Activated CD4-positive, alpha-beta T cell treated with anti-CD3 and anti-CD28 coated beads for 24 hours (primary cell): ENCODE measurements around the gene SMAD5.

Experiments used
- DNase-seq, 2 donors: peaks; one replicate each; pipeline ENCODE4 v3.0.0-alpha.2; 2020; ENCODE audit warnings: low read depth in 2 of 2

SMAD5 gene

DNA sequence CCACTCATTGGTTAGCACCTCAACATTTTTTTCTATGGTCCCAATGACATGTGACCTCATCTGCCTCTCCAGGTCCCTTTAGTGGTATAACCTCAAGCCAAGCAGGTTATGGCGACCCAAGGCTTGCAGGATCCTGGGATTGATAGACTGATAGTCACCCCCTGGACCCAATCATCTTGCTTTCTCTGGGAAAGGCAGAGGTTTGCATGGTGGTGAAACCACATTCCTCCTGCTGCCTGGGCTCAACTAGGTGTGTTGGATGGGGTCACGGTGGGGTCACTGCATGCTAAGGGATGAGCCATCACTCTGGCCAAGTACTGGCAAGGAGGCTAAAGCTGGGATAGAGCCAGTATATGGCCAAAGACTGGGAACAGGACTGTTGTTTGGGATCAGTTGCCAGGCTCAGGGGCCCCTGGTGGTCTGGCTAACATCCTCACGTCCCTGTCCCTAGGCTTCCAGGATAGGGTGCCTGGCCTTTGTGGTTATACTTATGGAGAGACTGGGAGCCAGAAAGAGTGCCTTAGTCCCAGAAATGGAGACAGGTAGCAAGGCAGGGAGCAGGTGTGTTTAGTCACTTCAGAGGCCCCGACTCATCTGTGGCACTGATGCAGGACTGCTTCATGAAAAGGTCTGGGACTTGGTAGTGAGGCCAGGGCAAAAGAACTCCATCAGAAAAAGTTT is 65.0 kb downstream of the SMAD5 start:
- DNase-seq: no peak

DNA sequence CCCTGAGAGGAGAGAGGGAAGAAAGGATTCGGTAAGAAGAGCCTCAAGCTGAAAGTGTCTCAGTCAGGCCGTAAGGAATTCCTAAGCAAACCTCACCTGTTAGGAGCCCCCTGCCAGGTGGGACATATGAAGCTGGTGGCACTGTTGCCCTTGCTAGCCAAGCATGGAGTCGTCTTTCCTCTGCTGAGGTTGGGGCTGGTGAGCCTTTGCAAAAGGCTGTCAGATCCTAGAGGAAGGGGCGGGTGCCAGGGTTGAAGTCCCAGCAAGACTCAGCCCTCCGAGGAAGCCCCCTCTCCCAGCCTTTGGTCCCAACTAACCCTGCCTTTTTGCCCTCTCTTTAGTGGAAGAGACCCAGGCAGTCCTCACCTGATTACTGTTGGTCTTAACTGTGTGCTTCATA is 65.8 kb downstream of the SMAD5 start:
- DNase-seq: no peak

DNA sequence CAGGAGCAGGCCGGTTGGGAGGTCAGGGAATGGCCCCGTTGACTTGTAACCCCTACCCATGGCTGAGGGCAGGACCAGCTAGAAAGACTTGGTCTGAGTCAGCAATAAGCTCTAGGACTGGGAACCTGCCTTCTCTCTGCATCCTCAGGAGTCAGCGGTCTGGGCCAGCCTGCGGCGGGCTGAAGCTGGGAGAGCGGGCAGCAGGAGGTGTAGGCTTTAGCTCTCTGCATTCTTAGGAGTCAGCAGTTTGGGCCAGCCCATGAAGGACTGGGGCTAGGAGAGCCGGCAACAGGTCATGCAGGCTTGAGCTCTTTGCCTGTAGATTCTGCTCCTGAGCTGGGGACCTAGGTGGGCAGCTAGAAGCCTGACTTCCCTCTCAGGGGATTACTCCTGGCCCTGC is 66.8 kb downstream of the SMAD5 start:
- DNase-seq: no peak

DNA sequence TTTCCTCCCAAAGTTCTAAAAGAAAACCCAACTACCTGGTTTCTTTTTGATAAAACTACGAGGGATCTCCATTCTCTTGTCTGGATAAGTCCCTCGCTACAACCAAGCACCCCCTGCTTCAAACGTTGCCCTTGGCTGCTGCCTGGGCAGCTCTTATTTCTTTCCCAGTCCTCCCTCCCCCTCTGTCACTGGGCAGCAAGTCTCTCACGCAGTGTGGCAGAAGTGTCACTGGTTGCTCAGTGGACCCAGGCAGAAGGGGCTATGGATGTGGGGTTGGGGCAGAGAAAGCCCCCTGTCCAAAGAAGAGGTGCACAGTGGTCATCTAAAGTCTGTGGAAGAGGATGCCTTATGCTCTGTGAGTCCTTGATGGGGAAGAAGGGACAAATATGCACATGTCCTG is 67.5 kb downstream of the SMAD5 start:
- DNase-seq: no peak

DNA sequence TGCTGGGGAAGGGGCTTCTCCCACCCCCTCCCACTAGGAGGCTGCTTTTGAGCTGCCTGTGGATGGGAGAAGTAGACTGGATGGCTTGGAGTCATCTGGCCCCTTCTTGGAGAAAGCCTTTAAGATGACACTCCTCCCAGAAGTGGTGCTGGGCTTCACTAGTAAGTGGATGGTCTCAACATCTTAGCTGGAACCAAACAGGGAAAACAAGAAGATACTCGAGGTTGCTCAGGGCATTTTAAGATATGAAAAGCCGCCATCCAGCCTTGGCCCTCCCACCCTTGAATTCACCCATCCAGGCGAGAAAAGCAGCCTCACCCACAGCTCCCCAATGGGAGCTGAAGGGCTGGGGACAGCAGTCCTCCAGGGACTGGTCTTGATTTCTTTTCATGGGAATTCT is 68.1 kb downstream of the SMAD5 start:
- no peak for DNase-seq

DNA sequence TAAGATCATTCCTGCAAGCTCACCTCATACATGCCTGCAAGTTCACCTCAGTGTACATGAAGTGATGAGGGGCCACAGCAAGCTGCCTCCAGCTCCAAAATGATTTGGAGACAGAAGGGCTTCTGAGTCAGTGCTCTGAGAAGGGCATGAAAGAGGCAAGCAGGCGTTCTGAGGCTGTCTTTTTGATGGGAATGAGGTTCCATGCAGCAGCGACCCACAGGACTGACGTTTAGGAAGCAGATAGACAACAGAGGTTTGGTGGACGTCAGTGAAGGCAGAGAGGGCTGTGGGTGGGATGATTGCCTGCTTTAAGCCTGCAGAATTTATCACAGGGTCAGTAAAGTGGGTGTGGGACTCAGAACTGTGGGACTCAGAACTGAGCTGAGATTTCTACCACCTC is 69.2 kb downstream of the SMAD5 start:
- DNase-seq: no peak

DNA sequence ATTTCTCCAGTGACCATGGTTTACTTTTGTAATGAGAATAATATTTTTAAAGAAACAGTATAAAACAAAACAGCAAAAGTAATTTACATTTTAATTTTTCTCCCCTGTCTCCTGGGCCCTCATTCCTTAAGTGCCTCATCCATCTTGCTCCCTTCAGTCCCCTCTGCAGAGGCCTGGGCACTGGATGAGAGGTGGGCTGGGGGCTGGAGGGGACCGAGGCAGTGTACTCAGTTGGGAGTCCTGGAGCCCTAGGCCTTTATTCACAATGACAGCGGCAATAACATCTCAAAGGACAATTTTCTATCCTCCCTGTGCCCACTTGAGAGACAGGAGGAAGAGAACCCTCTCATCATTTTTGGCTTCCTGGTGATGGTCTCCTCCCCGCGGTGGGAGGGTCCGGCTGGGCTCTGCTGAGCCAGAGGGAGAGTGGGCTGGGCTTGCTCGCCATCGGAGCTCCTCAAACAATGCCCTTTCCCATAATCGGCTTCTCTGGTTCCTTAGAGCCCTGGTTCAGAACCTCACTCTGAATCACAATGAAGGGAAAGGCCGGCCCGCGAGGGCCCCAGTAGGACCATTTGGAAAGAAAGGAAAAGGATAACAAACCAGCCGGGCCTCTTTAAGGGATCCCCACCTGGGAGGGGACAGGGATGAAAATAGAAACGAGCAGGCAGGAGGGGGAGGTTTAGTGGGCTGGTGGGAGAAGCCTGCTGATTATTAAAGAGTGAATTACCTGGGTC is 70.0 kb downstream of the SMAD5 start:
- no peak for DNase-seq

DNA sequence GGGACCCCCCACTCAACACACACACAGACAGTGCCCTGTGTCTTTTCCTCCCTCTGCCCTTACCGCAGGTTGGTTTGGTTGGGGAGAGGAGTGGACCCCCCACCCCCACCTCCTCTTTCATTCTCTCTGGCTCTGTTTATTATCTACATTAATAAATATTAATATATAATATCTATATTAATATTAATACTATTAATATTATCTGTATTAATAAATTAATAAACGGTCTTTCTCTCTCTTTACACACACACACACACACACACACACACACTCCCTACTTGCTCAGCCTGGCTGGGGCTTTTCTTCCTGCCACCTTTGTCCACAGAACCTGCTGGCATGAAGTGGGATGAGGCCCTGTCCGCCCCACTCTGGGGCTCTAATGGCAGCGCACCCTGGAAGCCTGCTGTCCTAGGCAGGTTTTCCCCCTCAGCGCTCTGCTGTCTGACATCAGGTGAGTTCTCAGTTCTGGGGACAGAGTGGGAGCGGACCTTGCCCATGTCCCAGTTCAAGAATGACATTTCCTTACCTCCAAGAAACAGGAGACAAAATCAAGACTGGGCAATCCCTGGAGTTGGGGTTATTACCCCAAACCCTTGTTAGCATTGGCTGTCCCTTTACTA is 70.8 kb downstream of the SMAD5 start:
- no peak for DNase-seq

DNA sequence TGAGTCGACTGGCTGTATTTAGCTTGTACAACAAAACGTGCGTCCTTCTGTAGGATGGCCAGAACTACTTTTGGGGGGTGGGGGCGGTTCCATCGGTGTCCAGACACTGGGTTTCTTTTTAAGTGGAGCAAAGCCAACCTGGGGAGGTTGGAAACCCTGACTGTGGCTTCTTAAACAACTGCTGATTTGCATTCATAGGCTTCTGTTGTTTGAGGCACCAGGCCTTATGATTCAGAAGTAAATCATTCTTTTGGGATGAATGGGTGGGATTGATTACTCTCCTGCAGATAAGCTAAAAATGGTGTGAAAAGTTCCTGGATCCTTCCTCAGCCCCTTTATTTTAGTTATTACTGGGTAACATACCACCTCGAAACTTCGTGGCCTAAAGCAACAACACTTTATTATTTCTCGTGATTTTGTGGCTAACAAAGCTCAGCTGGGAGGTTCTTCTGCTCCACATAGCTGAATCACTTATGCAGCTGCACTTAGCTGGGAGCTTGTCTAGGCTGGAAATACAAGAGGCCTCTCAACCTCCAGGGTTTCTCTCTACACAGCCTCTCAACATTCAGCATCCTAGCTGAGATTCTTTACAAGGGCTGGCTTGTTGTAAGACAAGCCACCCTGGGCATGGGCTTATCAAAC is 72.5 kb downstream of the SMAD5 start:
- DNase-seq: no peak

DNA sequence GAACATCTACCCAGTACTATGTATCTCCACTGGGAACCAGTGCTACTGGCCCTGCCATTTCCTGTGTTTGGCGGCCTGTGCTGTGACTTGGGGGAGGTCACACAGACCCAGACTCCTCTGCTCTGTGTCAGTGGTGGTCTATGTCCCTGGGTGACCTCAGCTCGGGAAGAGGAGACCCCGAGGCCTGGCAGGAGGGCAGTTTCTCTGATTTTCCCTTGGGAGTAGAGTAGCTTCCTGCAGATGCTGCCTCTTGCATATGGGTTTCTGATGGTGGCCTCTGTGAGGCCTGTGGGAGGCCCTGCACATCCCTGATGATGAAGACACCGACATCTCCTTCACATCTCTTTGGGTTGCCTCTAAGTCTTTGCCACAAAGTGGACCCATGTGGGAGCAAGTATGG is 73.3 kb downstream of the SMAD5 start:
- no peak for DNase-seq

DNA sequence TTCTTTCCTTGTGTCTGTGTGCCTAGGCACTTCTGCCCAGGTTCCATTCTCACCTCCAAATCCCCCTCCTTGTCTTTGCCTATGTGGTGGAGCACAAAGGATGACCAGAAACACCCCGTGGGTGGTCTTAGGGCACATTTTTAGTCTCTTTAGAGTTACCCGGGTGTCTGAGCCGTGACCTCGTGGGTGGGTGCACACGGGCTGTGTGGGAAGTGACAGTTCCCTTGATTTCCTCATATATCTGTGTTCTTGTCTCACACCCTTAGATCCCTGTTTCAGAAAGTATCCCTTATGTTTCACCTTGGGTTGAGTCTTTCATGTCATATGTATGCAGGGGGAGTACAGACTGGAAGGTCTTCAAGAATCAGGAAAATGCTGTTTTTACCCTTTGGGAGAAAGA is 73.7 kb downstream of the SMAD5 start:
- no peak for DNase-seq

DNA sequence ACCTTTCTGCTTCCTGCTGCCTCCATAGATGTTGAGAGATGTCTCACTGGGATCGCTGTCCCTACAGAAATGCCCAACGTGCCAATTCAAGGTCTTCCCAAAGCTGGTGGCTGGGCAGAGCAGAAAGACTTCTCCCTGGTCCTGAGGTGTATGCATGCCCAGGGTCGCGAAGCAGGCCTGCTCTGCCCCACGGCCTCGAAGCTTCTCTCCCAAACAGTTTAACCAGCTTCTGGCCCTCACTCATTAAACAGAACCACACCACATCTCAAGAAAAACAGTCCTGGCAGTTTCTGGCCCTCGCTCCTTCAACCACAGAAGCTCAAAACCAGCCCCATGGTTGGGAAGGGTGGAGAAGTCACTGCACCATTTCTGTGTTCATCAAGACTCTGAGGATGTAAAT is 75.0 kb downstream of the SMAD5 start:
- no peak for DNase-seq

DNA sequence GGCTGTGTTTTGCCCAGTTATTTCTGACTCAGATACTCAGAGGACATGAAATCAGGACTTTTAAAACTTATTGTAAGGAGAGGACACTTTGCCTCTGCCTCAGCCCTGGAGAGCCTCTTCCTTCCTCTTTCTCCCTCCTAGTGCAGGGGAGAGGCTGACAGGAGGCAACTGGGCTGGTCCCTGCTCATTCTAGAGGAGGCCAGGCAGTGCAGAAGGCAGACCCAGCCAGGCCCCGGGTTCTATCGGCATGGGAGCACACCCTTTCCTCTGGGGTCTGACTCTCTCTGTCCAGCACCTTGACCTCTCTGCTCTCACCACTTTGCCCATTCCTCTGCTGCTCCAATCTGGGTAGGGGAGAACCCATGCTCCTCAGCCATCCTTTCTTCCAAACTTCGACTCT is 76.3 kb downstream of the SMAD5 start:
- DNase-seq: no peak

DNA sequence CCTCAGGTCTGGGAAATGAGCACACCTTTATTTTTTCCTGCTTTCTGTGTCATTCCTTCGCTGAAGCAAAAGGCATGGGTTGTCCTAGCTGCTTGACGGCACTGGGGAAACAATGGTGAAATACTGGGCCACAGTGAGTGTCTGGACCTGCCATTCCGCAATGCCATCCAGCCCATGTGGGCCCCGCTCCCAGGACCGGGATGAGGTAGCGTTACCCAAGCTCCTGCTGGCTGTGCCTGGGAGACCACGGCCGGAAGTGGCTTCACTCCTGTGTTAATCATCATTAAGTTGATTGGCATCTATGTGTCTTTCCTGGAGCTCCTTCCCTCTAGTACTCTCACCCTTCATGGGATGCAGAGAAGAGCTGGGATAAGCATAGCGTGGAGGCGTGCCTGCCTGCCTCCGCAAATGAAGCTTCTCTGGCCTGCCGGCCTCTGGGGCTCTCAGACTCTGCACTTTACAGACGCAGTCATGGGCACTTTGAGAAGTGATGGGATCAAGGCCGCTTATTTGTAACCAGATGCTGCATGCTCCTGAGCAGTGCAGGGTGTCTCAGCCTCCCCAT is 76.8 kb downstream of the SMAD5 start:
- DNase-seq: no peak

DNA sequence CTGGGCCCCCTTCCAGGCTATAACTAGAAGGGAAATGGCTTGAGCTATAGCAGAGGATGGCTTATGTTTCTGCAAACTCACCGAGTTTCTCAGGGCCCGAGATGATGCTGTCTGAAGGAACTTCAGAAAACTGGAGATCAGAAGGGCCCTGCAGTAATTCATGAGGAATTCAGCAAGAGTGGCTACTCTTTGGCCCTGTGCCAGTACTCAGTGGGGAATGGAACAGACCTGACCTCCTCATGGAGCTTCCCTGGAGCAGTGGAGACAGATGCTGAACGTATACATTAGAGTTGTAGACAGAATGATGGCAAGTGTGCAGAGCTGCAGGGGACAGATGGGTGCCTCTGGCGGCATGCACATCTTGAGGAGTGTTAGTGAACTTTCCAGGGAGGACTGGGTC is 77.6 kb downstream of the SMAD5 start:
- DNase-seq: no peak

DNA sequence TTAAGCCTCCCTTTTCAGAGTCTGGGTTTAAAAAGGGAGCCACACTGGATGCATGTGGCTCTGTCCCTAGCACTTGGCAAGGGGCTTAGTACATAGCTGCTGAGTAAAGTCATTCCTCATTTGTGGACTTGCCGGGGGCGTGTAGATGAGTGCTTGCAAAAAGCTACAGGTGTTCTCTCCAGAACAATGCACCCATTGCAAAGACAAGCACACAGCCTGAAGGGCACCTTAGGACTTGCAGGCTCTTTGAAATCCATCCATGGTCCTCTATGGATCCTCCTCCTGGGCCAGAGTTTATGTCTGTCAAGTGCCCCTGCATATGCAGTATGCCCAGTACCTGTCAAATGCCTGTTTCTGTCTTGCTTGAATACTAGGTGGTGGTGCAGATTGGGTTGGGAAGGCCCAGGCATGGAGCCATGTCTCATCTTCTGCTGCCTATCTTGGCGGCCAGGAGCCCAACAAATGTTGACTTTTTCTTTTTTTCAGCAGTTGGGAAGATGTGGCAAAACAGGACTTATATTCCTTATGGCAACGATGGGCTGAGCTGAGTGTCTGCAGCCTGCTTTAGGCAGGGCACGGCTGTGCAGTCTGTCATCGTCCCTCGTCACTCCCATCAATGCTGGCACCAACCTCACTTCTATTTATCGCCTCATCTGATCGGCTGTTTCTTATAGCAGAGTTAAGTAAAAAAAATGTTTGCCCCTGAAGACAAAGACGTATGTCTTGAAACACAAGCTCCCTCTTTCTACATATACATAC is 78.8 kb downstream of the SMAD5 start:
- no peak for DNase-seq

DNA sequence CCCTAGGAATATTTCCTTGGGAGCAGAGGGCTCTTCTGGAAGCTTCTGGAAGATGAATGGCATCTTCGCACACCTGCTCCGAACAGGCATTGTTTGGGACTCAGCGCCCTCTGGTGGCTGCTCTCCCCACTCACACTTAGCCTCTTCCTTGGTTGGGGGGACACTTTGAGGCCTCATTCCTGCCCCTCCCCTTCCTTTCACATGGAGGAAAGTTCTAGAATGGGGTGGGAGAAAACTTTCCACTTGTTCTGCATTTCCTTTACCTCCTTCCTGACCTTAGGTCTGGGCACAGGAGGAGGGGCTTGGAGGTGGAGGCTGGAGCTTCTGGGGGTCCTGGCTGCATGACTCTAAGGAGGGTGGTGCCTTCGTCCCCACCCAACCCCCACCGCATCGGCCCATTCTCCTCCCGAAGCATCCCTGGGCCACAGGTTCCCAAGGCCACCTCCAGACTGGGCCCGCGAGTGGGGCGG is 79.6 kb downstream of the SMAD5 start:
- peak; percentile 9 to 25 for DNase-seq

DNA sequence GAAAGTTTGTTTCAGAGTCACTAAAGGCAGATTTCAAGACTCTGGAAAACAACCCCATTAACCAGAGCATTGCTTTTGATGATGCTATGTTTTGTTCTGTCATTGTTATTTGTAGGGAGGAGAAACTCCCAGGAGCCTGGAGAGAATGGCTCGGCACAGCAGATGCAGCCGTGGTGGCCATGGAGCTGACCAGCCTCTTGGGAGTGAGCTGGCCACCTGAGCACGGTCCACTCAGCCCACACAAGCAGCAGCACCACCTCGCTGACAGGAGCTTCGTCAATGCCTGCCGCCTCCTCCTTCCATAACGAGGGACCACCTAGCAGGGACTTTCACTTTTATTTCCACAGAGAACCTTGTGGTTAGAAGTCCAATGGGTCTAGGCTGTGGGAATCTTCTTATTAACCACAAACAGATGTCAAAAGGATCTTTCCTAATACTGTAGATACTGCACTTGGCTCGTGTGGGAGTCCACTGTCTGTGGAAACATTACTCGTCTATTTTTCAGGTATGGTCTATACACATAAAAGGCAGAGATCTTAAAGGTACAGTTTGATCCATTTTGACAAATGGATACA is 81.4 kb downstream of the SMAD5 start:
- no peak for DNase-seq

DNA sequence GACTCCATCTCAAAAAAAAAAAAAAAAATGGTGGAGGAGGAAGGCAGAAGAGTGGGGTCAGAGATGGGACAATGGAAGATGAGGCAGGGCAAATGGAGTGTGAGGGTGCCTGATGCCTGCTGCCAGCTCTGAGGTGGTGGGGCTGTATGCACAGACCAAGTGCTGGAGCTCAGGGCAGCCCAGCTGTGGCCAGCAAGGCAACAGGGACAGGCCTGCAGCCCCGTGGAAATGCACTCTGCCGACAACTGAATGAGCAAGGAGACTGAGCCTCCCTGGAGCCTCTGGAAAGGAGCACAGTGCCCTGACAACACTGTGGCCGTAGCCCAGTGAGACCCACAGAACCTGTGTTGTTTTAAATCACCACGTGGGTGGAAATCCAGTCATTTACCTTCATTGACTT is 83.2 kb downstream of the SMAD5 start:
- no peak for DNase-seq

DNA sequence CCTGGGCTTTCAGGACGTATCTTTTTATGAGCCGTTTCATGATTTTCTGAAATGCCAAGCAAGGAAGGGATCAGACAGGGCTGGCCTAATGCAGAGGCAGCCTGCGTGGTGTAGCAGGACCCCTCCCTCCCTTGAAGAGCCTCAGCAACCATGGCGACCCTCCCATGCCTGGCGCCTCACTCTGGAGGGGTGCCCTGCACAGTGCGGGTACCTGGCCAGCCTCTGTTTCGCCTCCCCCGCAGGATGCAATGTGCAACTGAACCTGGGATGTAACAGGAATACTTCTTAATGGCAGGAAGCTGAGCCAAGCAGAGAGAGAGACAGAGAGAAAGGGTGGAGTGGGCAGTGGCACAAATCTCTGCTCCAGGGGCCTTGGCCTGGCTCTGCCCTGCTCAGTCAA is 83.6 kb downstream of the SMAD5 start:
- no peak for DNase-seq

DNA sequence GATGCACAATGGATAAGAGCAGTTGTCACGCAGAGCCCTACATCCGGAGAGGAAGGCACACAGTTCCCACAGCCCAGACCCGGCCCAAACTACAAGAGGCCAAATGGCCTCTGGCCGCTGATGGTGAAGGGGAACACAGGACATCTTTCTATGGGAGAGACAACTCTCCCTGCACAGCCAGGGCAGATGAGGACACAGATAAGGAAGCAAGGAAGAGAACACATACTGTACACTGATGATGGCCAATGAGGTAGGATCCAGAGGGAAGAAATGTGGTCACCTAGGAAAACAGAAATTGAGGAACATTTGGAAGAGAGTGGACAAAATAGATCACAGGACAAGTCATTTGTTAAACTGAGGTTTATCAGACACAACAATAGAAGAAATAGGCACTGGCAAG is 88.7 kb downstream of the SMAD5 start:
- no peak for DNase-seq
